Measurements from ENCODE around the gene IVL.

DNA sequence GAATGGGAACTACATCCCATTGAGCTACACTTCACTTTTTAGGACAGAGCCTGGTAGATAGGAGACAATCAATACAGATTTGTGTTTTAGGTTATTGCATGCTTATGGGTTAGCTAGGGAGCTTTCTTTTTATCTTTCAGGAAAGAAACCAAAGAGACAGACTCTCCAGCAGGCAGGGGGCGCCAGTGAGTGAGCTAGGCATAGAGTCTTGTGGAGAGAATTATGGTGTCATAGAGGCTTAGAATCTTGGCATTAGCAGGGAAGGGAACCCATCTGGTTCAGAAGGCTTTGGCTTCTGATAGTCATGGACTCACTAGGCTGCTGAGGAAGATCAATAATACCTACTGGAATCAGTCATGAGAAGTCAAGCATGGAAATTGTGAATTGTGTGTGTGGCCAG lies 30.3 kb upstream of the IVL start, which contains the start of gene SMCP:
- TF ChIP-seq CTCF (IDR thresholded peaks at IDR 0.05) (no peak), POLR2A (IDR thresholded peaks at IDR 0.05) (no peak)

Measured in adrenal gland (tissue), 5 donors.